K562 (cell line): ENCODE results near the gene PDHX. TPM values are rescaled to one million over a fixed set of nuclear protein-coding genes. Genes with fewer than 3 reads are reported as not detected.
A peak's percentile ranks its signal among the peaks of the same experiment; 100 is the strongest.

Experiments
- BCL6 ChIP-seq: fragments of 250-450 bp; sonication (Bioruptor Pico); IDR thresholded peaks from 2 replicates; pipeline ENCODE4 v1.4.0; 2020
- CHD7 ChIP-seq: fragments of 200-600 bp; sonication (generic); IDR thresholded peaks from one replicate; pipeline ENCODE4 v1.6.1; 2012; ENCODE audit warnings: mild to moderate bottlenecking, low read depth, low read length, inconsistent platforms
- EHMT2 ChIP-seq: fragments of 450-650 bp; IDR thresholded peaks from 2 replicates; pipeline ENCODE4 v1.6.1; 2018; ENCODE audit warnings: antibody characterized with exemption
- ETS2 ChIP-seq: IDR thresholded peaks from 2 replicates; pipeline ENCODE4 v1.6.1; 2016; ENCODE audit warnings: borderline replicate concordance, missing genetic modification characterization, mild to moderate bottlenecking, moderate library complexity, missing compliant biosample characterization; ENCODE audit not compliant: poor library complexity, severe bottlenecking
- FUS ChIP-seq: fragments of 200-400 bp; formaldehyde crosslinking; optimal IDR thresholded peaks from 2 replicates; pipeline ENCODE3; 2017; ENCODE audit warnings: low read depth, low read length
- GATAD2A ChIP-seq: fragments of 450-650 bp; IDR thresholded peaks from 2 replicates; pipeline ENCODE4 v1.6.1; 2017
- ILK ChIP-seq: fragments of 450-650 bp; IDR thresholded peaks from 2 replicates; pipeline ENCODE4 v1.6.1; 2016; ENCODE audit warnings: missing genetic modification characterization, low read depth, mild to moderate bottlenecking, missing compliant biosample characterization, moderate library complexity, borderline replicate concordance
- KDM4B ChIP-seq, 2 experiments: fragments of 450-650 bp in 1 of 2; sonication (generic) in 1 of 2; IDR thresholded peaks; 2 replicates each; pipeline ENCODE4 v1.6.1; 2016 to 2017; ENCODE audit warnings: borderline replicate concordance in 2 of 2, antibody characterized with exemption in 1 of 2, low read depth in 1 of 2, mild to moderate bottlenecking in 1 of 2
- POLR2A ChIP-seq: fragments of 450-650 bp; conservative IDR thresholded peaks from 2 replicates; pipeline ENCODE4 v1.6.1; 2016
- SIN3A ChIP-seq, 2 experiments: fragments of 150-350 bp in 1 of 2; IDR thresholded peaks; 2 replicates each; pipeline ENCODE4 v1.6.1; 2011 to 2016; ENCODE audit warnings: borderline replicate concordance in 2 of 2, low read depth in 2 of 2, low read length in 2 of 2, mild to moderate bottlenecking in 2 of 2, moderate library complexity in 2 of 2; ENCODE audit not compliant: control insufficient read depth in 1 of 2
- SREBF2 ChIP-seq: sonication (generic); formaldehyde crosslinking; IDR thresholded peaks from 2 replicates; pipeline ENCODE4 v1.4.0; 2020; ENCODE audit warnings: mild to moderate bottlenecking, missing genetic modification reagents
- ZNF175 ChIP-seq: fragments of 200-800 bp; sonication (Bioruptor generic); IDR thresholded peaks from 2 replicates; pipeline ENCODE4 v1.6.1; 2016; ENCODE audit warnings: low read depth, mild to moderate bottlenecking, missing genetic modification characterization, missing compliant biosample characterization
- polyA plus RNA-seq, 8 experiments: library from polyadenylated mRNA; depleted of rRNA in 4 of 8; stranded (reverse) in 5 of 8; unstranded in 3 of 8; fragments of >200 nt; fragmentation: Nextera tagmentation in 2 of 8; fragmentation: Illumina TruSeq in 1 of 8; extraction: Ambion mirVana in 2 of 8; extraction: Trizol in 1 of 8; gene quantifications; 2 replicates each; pipeline versions ENCODE4 v1.2.1 to v1.2.3, GENCODE V29; 2011 to 2014; ENCODE audit warnings: inconsistent platforms in 1 of 8, missing spikeins in 1 of 8
- total RNA-seq, 7 experiments: library from RNA; depleted of rRNA in 6 of 7; stranded (reverse); fragments of >200 nt in 6 of 7; fragmentation: Illumina TruSeq in 2 of 7; extraction: Trizol in 2 of 7; gene quantifications; 2 replicates each; pipeline versions ENCODE4 v1.2.1 to v1.2.3, GENCODE V29; 2011 to 2021; ENCODE audit warnings: low replicate concordance in 1 of 7
- TF ChIP-seq, protein P1 (sequence below): sonication (generic); formaldehyde crosslinking; IDR thresholded peaks from 2 replicates; pipeline ENCODE4 v1.8.1; 2023; ENCODE audit warnings: mild to moderate bottlenecking, missing genetic modification reagents

Gene PDHX
- total and polyA plus RNA-seq, 9 of the 15 experiments (the other 6 are each of a cell fraction or from before 2014, with no cell fraction given): 20.8 to 43.5 (median 31.2) TPM

DNA sequence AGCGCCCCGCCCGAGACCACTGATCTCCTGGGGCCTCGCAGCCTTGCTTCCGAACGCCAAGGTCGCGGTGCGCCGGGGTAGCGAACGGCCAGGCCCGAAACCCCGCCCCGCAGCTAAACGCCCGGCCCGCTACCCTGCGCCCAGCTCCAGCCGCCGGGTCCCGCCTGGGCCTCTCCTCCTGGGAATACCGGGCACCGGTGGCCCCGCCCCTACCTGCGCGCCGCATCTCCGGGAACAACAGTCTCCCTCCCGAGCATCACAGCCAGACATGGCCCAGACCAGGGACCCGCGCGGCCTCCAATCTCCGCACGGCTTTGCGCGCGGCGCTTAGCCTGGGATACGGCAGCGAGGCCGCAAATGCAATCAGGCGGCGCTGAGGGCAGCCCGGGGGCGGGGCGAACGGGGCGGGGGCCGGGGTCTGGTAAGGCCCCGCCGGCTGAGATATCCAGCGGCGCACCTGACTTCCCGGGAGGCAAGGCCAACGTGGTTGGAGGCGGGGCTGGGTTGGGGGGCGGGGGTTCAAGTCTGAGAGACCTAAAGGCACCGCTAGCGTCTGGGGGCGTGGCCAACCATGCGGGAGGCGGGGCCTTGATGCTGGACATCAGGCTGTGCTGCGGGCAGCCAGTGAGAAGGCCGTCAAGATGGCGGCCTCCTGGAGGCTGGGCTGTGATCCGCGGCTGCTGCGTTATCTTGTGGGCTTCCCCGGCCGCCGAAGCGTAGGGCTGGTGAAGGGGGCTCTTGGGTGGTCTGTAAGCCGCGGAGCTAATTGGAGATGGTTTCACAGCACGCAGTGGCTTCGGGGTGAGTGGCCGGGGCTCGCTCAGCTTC is at the start of gene PDHX, which contains the start of gene APIP (continued):
- no peak for TF ChIP-seq CHD7
- no peak for TF ChIP-seq SREBF2 (CRISPR knock-in tag)
- TF ChIP-seq POLR2A: peak; percentile 97
- TF ChIP-seq KDM4B (IDR thresholded peaks at IDR 0.05; ENCODE audit: borderline replicate concordance in 2 of 2, low read depth in 1 of 2): no peak
- no peak for TF ChIP-seq BCL6 (CRISPR knock-in tag)
- no peak for TF ChIP-seq ZNF175
- TF ChIP-seq, protein P1, sequence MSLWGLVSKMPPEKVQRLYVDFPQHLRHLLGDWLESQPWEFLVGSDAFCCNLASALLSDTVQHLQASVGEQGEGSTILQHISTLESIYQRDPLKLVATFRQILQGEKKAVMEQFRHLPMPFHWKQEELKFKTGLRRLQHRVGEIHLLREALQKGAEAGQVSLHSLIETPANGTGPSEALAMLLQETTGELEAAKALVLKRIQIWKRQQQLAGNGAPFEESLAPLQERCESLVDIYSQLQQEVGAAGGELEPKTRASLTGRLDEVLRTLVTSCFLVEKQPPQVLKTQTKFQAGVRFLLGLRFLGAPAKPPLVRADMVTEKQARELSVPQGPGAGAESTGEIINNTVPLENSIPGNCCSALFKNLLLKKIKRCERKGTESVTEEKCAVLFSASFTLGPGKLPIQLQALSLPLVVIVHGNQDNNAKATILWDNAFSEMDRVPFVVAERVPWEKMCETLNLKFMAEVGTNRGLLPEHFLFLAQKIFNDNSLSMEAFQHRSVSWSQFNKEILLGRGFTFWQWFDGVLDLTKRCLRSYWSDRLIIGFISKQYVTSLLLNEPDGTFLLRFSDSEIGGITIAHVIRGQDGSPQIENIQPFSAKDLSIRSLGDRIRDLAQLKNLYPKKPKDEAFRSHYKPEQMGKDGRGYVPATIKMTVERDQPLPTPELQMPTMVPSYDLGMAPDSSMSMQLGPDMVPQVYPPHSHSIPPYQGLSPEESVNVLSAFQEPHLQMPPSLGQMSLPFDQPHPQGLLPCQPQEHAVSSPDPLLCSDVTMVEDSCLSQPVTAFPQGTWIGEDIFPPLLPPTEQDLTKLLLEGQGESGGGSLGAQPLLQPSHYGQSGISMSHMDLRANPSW (CRISPR knock-in tag): no peak
- no peak; the same call in 1 of the 2 replicates for TF ChIP-seq EHMT2
- no peak for TF ChIP-seq ILK (tag)
- no peak for TF ChIP-seq ETS2 (tag)
- TF ChIP-seq GATAD2A: no peak
- peak; percentile 8 to 59; a peak in 1 of 4 replicates for TF ChIP-seq SIN3A (IDR thresholded peaks at IDR 0.05; ENCODE audit: borderline replicate concordance in 2 of 2, control insufficient read depth in 1 of 2, low read depth in 2 of 2, low read length in 2 of 2)
- TF ChIP-seq FUS: peak; percentile 59
